Keratinocyte (primary cell): ENCODE results near the gene TBC1D7.

Experiments used
- CTCF ChIP-seq, 3 experiments: IDR thresholded peaks in 1 of 3; conservative IDR thresholded peaks in 1 of 3; optimal IDR thresholded peaks in 1 of 3; 2 replicates in 2 of 3; 3 replicates in 1 of 3; pipeline versions ENCODE3 to v1.5.1; 2011; ENCODE audit warnings: low read length in 3 of 3, mild to moderate bottlenecking in 3 of 3, moderate library complexity in 2 of 3, control low read depth in 1 of 3, inconsistent platforms in 1 of 3; ENCODE audit not compliant: insufficient read depth in 2 of 3; ENCODE audit errors: extremely low read depth in 1 of 3
- EZH2 ChIP-seq: IDR thresholded peaks from one replicate; pipeline ENCODE4 v1.6.1; 2012; ENCODE audit warnings: inconsistent platforms, mild to moderate bottlenecking, low read length, moderate library complexity

- TF ChIP-seq CTCF (optimal IDR thresholded peaks at IDR 0.05 in 1 of 3, IDR thresholded peaks at IDR 0.05 in 1 of 3, conservative IDR thresholded peaks at IDR 0.05 in 1 of 3; ENCODE audit: extremely low read depth in 1 of 3, insufficient read depth in 2 of 3, low read length in 3 of 3) (no peak), EZH2 (no peak)
Observed at GRCh38 chr6:13362412-13362811, 34.1 kb upstream of the TBC1D7 start.
